HG02884 (cell line): Measurements from ENCODE around the gene MRGPRD.

Source experiments
- ATAC-seq: cut with Tn5 transposase; IDR thresholded peaks from one replicate; pipeline ENCODE4 v1.9.1; 2021; ENCODE audit warnings: mild to moderate bottlenecking, moderate library complexity; ENCODE audit not compliant: unreplicated experiment

The MRGPRD gene

DNA sequence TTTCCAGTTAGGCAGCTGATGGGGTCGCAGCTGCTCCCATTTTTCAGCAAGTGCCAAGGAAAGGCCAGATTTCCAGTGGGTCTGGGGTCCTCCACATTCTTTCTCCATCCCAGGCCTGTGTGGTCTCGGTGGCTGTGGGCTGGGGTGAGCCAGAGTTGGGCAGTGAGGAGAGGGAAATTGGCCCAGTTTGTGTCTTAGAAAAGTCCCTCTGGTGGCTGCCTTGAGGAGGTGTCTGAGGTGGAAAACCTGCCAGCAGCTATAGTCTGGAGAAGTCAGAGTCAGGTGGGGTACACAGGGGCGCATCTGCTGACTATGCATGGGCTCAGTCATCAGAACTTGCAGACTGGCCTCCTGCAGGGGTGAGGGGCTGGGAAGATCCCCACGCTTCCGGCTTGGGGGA is 30.5 kb downstream of the MRGPRD start:
- ATAC-seq: no peak

DNA sequence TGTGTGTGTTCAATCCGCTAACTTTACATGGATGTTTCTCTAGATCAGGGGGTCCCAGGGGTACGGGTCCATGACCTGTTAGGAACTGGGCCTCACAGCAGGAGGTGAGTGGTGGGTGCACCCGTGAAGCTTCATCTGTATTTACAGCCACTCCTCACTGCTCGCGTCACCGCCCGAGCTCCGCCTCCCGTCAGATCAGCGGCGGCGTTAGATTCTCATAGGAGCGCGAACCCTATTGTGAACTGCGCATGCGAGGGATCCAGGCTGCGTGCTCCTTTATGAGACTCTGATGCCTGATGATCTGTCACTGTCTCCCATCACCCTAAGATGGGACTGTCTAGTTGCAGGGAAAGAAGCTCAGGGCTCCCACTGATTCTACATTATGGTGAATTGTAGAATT is 31.9 kb downstream of the MRGPRD start:
- ATAC-seq: no peak

DNA sequence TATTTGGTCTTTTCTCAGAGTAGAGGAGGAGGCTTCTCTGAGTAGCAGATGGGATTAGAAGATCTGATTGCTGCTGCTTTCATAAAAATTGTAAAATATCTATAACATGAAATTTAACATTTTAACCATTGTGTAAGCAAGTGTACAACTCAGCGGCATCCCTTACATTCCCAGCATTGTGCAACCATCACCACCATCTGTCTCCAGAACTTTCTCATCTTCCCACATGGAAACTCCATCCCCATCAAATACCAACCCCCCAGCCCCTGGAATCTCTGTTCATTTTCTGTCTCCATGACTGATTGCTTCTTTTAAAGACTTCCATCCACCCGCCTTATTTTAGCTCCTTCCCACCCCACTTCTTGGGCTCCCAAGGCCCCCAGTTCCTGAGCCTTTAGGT is 32.3 kb downstream of the MRGPRD start:
- ATAC-seq: no peak

DNA sequence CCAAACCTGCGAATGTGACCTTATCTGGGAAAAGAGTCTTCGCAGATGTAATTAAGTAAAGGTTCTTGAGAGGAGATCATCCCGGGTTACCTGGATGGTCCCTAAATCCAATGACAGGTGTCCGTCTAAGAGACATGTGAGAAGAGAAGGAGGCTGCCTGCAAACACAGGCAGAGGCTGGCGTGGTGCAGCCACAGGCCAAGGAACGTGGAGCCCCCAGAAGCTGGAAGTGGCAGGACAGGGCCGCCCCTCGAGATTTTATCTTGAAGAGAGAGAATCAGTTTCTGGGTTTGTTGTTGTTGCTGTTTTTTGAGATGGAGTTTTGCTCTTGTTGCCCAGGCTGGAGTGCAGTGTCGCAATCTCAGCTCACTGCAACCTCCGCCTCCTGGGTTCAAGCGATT is 33.6 kb downstream of the MRGPRD start:
- ATAC-seq: no peak

DNA sequence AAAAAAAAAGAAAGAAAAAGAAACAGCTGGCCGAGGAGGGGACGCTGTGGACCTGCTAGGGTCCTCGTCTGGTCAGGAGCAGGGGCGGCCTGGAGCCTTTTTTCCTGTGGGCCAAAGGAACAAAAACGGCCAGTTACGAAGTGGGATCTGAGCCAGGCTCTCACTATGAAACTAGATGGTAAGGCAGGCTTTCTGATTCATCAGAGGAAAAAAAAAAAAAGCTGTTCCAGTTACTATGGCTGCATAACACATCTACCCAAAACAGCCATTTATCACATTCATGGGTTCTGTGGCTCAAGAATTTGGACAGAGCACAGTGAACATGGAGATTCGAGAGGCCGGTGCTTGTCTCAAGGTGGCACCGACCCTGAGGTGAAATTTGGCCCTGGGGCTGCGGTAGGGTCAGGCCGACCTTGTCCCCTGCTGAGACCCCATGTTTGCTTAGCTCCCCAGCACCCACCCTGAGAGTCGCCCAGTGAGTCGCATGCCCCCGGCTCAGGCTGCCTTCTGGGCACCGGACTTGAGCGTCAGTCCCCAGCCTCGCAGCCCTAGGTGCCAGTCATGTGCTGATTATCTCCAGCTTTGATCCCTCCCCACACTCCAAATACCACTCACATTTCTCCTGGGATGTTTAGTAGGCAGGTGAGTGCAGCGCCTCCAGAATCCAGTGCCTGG is 34.2 kb downstream of the MRGPRD start:
- ATAC-seq: no peak

DNA sequence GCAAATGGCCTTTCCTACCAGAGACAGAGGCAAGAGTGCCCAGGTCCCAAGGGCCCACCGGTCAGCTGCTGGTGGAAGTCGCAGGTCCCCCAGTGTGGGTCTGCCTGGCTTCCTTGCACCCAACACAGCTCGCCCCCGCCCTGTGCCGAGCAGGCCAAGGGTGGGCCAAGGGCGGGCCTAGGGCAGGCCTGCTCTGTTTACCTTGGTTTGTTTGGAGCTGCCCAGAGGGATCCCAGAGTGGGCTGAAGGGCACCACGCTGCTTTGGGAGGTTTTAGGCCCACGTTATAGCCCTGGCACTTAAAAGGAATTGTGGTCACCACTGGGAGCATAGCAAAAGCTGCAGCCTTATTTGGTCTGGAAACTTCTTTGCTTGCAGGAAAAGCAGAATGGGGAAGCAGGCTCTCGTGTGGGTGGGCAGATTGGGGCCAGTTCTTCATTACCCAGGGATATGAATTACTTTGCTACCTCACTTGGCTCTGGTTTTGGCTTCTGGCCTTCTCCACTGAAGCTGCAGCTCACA is 38.0 kb downstream of the MRGPRD start:
- ATAC-seq: no peak

DNA sequence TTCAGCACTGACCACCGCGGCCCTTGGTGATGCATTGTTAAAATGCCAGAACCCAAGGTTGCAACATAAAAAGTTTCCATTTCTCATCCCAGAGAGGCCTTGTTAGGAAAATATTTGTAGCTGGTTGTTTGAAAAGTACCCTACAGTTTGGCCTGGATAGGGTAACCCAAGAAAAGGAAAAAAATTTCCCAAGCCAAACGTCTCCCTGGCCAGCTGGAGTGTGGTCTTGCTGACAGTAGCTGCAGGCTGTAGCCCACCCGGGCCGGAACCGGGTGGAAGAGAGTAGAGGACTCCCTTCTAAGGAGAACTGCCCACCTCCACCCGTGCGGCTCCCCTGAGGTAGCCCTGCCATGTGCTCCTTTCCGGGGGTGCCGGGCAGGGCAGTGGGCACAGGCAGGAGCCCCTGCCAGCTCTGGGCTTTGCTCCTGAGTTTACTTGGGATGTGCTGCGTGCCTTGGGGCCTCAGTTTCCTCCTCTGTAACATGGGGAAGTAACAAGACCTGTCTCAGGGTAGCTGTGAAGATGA is 38.6 kb downstream of the MRGPRD start:
- ATAC-seq: no peak

DNA sequence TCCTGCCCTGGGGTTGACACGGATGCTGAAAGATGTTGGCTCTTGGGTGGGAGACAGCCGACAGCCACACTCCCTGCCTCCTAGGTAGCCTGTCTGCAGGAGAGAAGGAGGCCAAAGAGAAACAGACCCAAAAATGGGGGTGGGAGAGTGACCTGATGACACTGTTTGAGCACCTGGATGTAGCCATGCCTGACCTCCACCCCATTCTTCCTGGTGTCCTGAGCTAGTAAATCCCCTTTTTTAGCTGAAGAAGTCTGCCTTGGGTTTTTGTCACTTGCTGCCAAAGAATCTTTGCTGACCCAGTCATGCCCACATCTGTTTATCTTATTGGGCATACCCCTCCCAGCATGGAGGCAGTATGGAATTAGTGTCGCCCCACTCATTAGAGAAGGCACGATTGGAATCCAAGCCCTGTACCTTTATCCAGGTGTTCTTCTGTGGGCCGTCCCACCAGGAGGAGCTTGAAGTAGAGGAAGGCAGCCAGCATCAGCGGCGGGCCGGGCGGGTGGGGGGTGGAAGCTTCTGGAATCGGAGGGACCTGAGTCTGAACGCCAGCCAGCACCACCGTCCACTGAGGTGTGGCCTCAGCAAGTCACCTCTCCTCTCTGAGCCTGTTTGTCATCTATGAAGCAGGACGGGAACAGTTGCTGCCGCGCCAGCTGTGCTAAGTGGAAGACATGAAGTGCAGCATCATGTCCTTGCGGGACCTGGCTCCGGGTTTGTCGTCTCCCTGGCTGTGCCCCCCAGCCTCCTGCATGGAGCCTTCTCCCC is 39.3 kb downstream of the MRGPRD start:
- no peak for ATAC-seq

DNA sequence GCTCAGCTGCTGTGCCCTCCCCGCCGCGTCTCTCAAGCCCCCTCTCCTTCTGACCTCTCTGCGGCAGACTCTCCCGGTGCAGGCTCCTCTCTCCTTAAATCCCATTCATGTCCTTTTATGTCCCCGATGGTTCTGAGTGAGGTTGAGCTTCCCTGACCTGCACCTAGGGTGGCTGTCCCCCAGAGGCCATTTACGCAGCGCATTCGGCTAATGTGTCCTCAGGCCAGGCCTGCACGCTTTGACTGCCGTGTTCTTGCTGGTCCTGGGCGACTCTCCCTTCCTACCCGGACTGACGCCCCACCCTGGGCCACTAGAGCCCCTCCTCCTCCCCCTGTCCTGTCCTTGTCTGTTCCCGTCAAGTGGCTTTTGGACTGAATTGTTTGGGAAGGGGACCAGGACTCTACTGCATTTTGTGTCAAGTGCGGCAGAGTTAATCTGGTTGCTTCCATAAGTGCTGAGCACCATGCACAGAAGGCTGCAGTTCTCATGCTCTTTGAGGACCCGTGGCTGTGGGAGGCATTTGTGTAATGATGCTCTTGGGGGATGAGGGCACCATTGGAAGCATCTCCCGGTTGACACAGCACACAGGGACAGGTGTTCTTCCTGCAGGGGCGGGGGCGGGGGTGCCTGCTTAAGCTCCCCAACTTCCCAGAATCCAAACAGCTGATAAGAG is 40.0 kb downstream of the MRGPRD start:
- ATAC-seq: no peak

DNA sequence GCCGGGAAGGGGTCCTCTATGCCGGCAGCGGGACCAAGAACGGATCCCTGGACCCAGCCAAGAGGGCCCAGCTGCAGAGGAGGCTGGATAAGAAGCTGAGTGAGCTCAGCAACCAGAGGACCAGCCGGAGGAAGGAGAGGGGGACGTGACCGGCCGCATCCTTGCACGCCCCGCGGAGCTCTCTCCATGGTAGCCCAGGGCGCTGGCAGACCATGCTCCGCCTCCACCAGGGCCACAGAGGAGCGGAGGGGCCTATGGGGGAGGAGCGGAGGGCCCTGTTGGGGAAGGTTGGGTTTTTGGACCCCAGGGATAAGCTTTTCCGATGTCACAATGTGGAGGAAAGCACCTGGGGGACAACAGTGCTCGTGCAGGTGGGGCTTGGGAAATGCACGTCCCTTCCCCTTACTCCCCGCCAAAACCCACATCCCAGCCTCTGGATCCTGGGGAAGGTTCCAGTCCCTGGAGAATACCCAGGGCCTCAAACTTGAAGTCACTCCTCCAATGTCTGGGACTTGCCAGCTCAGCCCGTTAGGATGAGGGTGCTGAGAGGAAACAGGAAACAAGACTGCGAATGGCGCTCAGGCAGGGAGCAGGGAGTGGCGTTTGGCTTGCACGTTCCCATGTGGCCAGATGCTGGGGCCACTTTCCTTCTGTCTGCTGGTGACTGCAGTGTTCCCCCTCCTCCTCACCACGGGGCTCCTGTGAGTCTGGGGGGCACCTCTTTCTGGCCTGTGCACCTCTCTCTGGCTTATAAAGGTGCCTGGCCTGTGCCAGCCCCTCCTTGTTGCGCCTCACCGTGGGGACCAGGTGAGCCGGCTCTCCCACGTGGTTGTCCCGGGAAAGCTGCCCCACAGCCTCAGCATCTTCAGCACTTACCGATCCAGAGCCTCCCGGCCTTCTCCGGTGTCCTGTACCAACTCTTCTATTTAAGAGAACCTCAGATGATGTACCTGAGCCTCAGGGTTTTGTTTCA is 40.9 kb downstream of the MRGPRD start:
- no peak for ATAC-seq

DNA sequence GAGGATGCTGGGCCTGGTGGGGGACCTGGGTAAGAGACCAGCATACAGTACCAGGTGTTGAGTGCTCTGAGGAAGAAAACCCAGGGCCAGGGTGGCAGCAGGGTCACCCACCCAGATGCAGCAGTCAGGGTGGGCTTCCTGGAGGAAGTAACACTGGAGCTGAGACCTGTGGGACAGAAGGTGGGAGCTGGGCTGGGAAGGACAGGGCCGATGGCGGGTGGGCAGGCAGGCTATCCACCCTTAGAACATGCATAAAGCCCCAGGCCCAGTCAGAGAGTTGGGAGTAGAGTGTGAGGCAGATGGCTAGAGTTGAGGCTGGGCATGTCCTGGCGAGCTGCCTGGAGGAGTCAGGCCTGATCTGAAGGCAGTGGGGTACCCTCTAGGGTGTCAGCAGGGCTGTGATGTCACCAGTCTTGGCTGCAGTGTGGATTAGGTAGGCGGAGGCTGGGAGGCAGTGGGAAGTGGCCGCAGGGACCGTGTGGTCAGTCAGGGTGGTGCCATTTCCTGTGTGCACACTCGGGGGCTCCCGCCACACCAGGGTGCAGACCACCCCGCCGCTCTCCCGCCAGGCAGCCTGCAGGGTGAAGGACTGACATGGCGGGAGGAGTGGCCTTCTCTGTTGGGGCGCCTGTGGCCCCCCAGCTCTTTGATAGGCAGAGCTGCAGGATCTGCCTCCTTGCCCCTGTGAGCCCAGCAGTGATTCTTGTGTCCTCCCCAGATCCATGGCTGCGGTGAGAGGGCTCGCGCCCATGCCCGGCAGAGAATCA is 41.8 kb downstream of the MRGPRD start:
- no peak for ATAC-seq

DNA sequence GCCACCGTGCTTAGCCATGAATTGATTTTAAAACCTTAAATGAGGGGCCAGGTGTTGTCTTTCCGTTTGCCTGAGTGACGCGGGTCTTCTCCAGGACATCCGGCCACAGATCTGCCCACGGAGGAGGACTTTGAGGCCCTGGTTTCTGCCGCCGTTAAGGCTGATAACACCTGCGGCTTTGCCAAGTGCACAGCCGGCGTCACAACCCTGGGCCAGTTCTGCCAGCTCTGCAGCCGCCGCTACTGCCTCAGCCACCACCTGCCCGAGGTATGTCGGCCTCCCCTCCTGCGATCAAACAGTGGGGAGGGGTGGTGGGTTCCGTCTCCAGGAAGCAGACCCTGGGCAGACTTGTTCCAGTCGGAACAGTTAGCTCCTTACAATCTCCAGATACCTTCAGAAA is 42.7 kb downstream of the MRGPRD start:
- no peak for ATAC-seq

DNA sequence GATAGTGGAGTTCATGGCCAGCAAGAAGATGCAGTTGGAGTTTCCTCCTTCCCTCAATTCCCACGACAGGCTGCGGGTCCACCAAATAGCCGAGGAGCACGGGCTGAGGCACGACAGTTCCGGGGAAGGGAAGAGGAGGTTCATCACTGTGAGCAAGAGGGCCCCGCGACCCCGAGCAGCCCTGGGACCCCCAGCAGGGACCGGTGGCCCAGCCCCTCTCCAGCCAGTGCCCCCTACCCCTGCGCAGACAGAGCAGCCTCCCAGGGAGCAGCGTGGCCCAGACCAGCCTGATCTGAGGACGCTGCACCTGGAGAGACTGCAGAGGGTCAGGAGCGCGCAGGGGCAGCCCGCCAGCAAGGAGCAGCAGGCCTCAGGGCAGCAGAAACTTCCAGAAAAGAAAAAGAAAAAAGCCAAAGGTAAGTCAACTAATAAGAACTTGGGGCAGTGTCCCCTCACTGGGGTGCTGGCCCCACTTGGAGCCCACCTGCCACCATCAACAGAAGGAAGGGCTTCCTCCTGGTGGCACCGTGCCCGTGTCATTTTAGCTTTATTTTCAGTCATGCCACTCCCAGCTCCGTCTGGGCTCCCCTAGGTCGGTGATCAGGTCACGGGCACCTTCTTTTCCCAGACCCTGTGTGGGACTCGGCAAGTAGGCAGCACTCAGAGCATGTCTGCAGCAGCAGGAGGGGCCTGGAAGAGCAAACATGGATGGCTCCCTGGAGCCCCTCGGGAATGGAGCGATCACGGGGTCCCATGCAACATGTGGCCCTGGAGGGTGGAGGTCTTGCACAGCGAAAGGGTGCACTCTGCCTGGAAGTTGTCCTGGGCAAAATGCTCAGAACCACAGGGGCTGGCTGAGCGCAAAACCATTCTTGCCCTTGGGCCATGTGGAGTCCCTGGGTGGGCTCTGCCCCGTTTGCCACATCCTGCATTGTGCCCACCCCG is 43.8 kb downstream of the MRGPRD start:
- ATAC-seq: no peak

DNA sequence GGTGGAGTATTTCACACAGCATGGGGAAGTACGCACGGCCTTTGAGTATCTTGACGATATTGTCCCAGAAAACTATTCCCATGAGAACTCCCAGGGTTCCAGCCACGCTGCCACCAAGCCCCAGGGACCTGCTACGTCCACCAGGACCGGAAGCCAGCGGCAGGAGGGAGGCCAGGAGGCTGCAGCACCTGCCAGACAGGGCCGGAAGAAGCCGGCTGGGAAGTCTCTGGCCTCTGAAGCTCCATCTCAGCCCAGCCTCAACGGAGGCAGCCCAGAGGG is 44.5 kb downstream of the MRGPRD start:
- ATAC-seq: no peak

DNA sequence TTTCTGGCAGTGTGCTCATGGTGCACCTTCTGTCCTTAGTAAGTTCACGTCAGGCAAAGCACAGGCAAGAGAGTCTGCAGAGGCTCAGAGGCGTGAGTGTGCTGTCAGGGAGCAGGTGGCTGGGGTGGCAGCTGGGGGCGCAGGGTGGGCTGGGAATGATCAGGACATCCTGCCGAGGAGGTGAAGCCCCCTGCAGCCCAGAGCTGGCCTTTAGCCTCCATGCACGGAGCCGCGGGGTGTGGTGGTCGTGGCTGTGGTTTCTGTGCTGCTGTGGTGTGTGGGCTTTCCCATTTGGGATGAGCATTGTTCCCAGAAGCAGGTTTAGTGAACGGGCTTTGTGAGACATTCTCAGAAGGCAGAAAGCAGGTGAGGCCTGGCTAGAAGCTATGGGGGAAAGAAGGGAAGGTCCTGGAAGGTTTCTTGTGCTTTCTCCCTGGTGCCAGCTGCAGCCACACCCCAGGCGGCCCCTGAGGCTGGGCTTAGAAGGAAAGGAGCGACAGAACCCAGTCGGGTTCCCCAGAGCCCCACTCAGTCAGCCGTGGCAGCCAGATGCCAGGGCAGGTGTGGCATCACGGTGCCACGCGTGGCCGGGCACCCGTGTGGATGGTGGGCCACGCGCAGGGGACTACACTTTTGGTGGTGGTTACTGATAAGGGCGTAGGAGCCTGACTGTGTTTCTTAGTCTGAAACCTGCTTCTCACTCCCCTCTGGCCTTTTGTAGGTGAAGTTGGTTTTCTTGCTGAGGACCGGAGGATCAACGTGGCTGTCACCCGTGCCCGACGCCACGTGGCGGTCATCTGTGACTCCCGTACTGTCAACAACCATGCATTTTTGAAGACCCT is 45.0 kb downstream of the MRGPRD start:
- ATAC-seq: no peak

DNA sequence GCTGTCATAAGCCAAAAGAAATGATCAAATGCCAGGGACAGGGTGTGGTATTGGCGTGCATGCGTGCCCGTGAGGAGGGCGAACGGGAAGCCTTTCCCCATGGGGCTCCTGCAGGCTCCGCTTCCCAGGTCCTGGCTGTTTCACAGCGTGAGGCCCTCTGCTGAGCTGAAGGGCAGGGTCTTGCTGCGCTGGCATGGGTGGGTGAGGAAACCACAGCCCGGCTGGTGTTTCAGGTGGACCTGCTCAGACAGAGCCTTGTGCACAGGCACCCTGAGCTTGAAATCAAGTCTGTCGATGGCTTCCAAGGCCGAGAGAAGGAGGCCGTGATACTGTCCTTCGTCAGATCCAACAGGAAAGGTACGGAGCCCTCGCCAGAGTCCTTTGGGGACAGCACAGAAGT is 45.7 kb downstream of the MRGPRD start:
- no peak for ATAC-seq

DNA sequence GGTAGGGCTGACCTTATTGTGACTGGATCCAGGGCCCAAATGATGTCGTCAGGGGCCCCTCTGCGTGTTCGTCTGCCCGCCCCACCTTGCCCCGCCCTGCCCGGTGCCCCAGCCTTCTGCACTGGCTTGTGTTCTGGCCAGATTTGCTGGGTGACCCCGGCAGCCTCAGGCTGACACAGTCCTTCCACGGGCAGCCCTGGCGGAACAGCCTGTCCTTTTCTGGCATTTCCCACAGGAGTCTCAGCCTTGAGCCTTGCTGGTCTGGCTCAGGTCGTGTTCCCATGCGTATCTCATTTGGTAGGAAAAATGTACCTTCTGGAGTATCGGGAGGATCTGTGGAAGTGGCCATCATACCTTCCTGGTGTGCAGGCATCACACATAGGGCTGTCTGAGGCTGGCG is 46.1 kb downstream of the MRGPRD start:
- ATAC-seq: no peak

DNA sequence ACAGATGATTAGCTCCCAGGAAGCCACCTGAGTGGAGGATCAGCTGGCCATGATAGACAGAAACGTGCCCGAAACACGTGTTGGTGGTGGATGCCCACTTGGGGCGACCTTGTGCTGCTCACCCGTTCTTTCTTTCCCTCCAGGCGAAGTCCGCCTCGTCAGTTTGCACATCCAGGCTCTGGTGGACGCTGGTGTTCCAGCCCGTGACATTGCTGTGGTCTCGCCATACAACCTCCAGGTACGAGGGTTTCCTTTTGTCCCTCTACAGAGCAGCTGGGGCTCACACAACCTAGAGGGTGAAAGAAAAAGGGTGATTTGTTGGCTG is 46.5 kb downstream of the MRGPRD start:
- no peak for ATAC-seq
